WTC11 (cell line): ENCODE data around the gene TSC22D2.

Experiments
- ARID4B ChIP-seq: sonication (generic); formaldehyde crosslinking; IDR thresholded peaks from 2 replicates; pipeline ENCODE4 v1.8.0; 2023; ENCODE audit warnings: missing genetic modification reagents, mild to moderate bottlenecking, borderline replicate concordance
- CTCF ChIP-seq: fragments of 200-600 bp; IDR thresholded peaks from 2 replicates; pipeline ENCODE4 v1.8.0; 2022; ENCODE audit warnings: antibody characterized with exemption
- NFYB ChIP-seq: sonication (generic); formaldehyde crosslinking; conservative IDR thresholded peaks from 2 replicates; pipeline ENCODE4 v1.8.0; 2022; ENCODE audit warnings: low read depth, missing genetic modification reagents
- RELA ChIP-seq: sonication (generic); formaldehyde crosslinking; IDR thresholded peaks from 2 replicates; pipeline ENCODE4 v1.8.1; 2022; ENCODE audit warnings: missing genetic modification reagents, mild to moderate bottlenecking, borderline replicate concordance
- RORB ChIP-seq: fragments of 250-450 bp; sonication (Bioruptor Pico); IDR thresholded peaks from 2 replicates; pipeline ENCODE4 v1.9.0; 2021; ENCODE audit warnings: mild to moderate bottlenecking
- ZBTB43 ChIP-seq: sonication (generic); formaldehyde crosslinking; IDR thresholded peaks from 2 replicates; pipeline ENCODE4 v1.8.1; 2023; ENCODE audit warnings: mild to moderate bottlenecking, missing genetic modification reagents
- ZNF263 ChIP-seq: sonication (generic); formaldehyde crosslinking; IDR thresholded peaks from 2 replicates; pipeline ENCODE4 v1.8.1; 2022; ENCODE audit warnings: low read depth, mild to moderate bottlenecking, moderate library complexity, missing genetic modification reagents
- TF ChIP-seq, protein P1 (sequence below): sonication (generic); formaldehyde crosslinking; conservative IDR thresholded peaks from 2 replicates; pipeline ENCODE4 v1.8.1; 2023; ENCODE audit warnings: mild to moderate bottlenecking, low read depth, missing genetic modification reagents, moderate library complexity

- no peak for TF ChIP-seq ZBTB43 (CRISPR knock-in tag)
- no peak for TF ChIP-seq NFYB (CRISPR knock-in tag)
- TF ChIP-seq, protein P1, sequence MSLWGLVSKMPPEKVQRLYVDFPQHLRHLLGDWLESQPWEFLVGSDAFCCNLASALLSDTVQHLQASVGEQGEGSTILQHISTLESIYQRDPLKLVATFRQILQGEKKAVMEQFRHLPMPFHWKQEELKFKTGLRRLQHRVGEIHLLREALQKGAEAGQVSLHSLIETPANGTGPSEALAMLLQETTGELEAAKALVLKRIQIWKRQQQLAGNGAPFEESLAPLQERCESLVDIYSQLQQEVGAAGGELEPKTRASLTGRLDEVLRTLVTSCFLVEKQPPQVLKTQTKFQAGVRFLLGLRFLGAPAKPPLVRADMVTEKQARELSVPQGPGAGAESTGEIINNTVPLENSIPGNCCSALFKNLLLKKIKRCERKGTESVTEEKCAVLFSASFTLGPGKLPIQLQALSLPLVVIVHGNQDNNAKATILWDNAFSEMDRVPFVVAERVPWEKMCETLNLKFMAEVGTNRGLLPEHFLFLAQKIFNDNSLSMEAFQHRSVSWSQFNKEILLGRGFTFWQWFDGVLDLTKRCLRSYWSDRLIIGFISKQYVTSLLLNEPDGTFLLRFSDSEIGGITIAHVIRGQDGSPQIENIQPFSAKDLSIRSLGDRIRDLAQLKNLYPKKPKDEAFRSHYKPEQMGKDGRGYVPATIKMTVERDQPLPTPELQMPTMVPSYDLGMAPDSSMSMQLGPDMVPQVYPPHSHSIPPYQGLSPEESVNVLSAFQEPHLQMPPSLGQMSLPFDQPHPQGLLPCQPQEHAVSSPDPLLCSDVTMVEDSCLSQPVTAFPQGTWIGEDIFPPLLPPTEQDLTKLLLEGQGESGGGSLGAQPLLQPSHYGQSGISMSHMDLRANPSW = no peak
- TF ChIP-seq CTCF = no peak
- no peak for TF ChIP-seq RELA (CRISPR knock-in tag)
- TF ChIP-seq RORB (CRISPR knock-in tag) = no peak
- TF ChIP-seq ARID4B (CRISPR knock-in tag) = no peak
- no peak for TF ChIP-seq ZNF263 (CRISPR knock-in tag)
Observed at GRCh38 chr3:150453353-150453752, 45.3 kb downstream of the TSC22D2 start.
